Effector memory CD4-positive, alpha-beta T cell (primary cell): ENCODE results near the gene IFT27.
"Not testable (repeated sequence)": the region's sequence is repeated elsewhere in the genome, so short reads cannot be mapped to it uniquely, and the experiment has no call there.

ENCODE experiments used
- DNase-seq, 3 donors: peaks; one replicate each; pipeline ENCODE4 v3.0.0-alpha.2; 2020
- H3K27ac ChIP-seq: 2 replicates; pipeline ENCODE4 v1.7.0; 2013; ENCODE audit warnings: mild to moderate bottlenecking, low read length, moderate library complexity; ENCODE audit not compliant: insufficient read depth, poor library complexity, severe bottlenecking
- H3K27me3 ChIP-seq: replicated peaks from 2 replicates; pipeline ENCODE4 v1.7.0; 2013; ENCODE audit warnings: mild to moderate bottlenecking, low read length; ENCODE audit not compliant: insufficient read depth, control insufficient read depth, poor library complexity, severe bottlenecking
- H3K36me3 ChIP-seq: 2 replicates; pipeline ENCODE4 v1.7.0; 2013; ENCODE audit warnings: mild to moderate bottlenecking, low read length, moderate library complexity; ENCODE audit not compliant: control insufficient read depth, insufficient read depth
- H3K4me1 ChIP-seq: 2 replicates; pipeline ENCODE4 v1.7.0; 2013; ENCODE audit warnings: low read length, mild to moderate bottlenecking; ENCODE audit not compliant: control insufficient read depth, insufficient read depth, poor library complexity, severe bottlenecking
- H3K4me3 ChIP-seq: 2 replicates; pipeline ENCODE4 v1.7.0; 2013; ENCODE audit warnings: low read length, low read depth, mild to moderate bottlenecking; ENCODE audit not compliant: insufficient read depth, poor library complexity, severe bottlenecking
- H3K9me3 ChIP-seq: 2 replicates; pipeline ENCODE4 v1.7.0; 2013; ENCODE audit warnings: mild to moderate bottlenecking, low read length, moderate library complexity; ENCODE audit not compliant: control insufficient read depth

IFT27 gene

GRCh38 chr22:36738416-36739020 is 37.4 kb downstream of the IFT27 start:
- H3K27ac ChIP-seq: no peak overlapping the region
- H3K9me3 ChIP-seq: no peaks in the 10 kb centered on the region
- H3K4me3 ChIP-seq: no peak overlapping the region
- no peaks in the 10 kb centered on the region for H3K4me1 ChIP-seq
- peaks cover 7% of the 10 kb centered on the region for H3K27me3 ChIP-seq
- no peaks in the 10 kb centered on the region for H3K36me3 ChIP-seq
- no peak for DNase-seq

GRCh38 chr22:36737776-36738175 is 38.1 kb downstream of the IFT27 start:
- Histone ChIP-seq H3K4me1 (no peaks in the 10 kb centered on the region), H3K4me3 (no peak overlapping the region), H3K9me3 (no peaks in the 10 kb centered on the region), H3K36me3 (no peaks in the 10 kb centered on the region), H3K27me3 (peaks cover 11% of the 10 kb centered on the region), H3K27ac (no peak overlapping the region)
- DNase-seq: no peak

GRCh38 chr22:36736701-36737320 is 39.1 kb downstream of the IFT27 start:
- no peaks in the 10 kb centered on the region for H3K9me3 ChIP-seq
- H3K4me3 ChIP-seq: no peak overlapping the region
- no peak overlapping the region for H3K27ac ChIP-seq
- no peak for DNase-seq
- no peaks in the 10 kb centered on the region for H3K4me1 ChIP-seq
- peaks cover 11% of the 10 kb centered on the region for H3K27me3 ChIP-seq
- H3K36me3 ChIP-seq: no peaks in the 10 kb centered on the region

DNA sequence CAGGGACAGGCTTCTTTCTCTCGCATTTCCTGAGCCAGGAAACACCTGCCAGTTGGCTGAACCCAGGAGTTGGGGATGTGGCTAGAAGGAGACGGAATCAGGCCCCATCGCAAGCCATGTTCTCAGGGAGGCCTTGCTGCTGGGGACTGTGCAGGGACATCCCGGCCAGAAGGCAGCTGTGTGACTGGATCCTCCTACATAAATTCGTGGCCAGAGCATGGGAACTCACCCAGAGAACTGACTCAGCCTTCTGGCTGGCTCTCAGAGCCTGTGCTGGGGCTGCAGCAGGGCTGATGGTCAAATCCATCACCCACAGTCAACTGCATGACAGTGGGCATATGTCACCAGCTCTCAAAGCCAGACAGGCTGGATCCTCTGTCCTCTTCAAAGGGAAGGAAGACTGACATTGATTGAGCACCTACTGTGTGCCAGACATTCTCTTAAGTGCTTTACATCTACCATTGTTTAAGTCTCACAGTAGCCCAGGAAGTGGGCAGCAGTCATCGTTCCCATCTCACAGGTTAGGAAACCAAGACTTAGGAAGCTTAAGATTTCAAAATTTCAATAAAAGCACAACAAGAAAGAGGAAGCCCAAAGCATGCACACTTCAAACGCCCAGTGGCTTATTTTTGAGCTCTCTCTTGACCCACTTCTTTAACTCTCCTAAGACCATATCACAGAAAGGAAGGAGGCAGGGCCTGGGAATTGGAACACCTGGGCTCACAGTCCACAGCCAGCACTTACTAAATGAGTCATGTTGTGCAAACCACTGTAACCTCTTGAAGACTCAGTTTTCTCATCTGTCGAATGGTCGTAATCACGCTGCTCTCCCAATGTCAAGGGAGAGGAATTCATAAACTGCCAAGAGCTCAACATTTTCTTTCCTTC is 41.5 kb downstream of the IFT27 start:
- H3K9me3 ChIP-seq: no peaks in the 10 kb centered on the region
- H3K36me3 ChIP-seq: no peaks in the 10 kb centered on the region
- DNase-seq: no peak
- peaks cover 11% of the 10 kb centered on the region for H3K27me3 ChIP-seq
- H3K4me3 ChIP-seq: no peak overlapping the region
- no peaks in the 10 kb centered on the region for H3K4me1 ChIP-seq
- H3K27ac ChIP-seq: no peak overlapping the region

DNA sequence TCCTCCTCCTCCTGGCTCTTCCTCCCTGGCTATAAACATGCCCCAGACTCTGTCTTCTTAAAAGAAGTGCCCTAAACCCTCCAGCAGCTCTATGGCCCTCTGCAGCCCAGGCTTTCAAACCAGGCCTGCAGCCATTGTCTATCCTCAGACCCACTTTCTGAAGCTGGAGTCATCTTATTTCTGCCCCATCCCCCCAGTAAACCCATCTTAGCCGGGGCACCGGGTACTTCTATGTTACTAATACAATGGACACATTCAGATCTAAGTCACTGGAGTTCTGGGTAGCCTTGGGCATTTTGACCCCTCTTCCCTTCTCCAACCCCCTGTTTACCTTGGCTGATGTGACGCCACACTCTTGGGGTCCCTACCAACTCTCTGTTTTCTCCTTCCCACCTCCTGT is 42.6 kb downstream of the IFT27 start:
- no peak overlapping the region for H3K4me3 ChIP-seq
- no peaks in the 10 kb centered on the region for H3K36me3 ChIP-seq
- H3K27ac ChIP-seq: no peak overlapping the region
- no peak for DNase-seq
- H3K9me3 ChIP-seq: no peaks in the 10 kb centered on the region
- peaks cover 8% of the 10 kb centered on the region for H3K27me3 ChIP-seq
- H3K4me1 ChIP-seq: no peaks in the 10 kb centered on the region

- DNase-seq: no peak
- Histone ChIP-seq H3K27me3 (peaks cover 8% of the 10 kb centered on the region), H3K4me3 (no peak overlapping the region), H3K9me3 (no peaks in the 10 kb centered on the region), H3K4me1 (no peaks in the 10 kb centered on the region), H3K36me3 (no peaks in the 10 kb centered on the region), H3K27ac (no peak overlapping the region)
Observed at GRCh38 chr22:36732609-36733008, 43.3 kb downstream of the IFT27 start.

- Histone ChIP-seq H3K27ac (no peak overlapping the region), H3K4me1 (no peaks in the 10 kb centered on the region), H3K36me3 (no peaks in the 10 kb centered on the region), H3K9me3 (no peaks in the 10 kb centered on the region), H3K4me3 (no peak overlapping the region), H3K27me3 (peaks cover 8% of the 10 kb centered on the region)
- DNase-seq: no peak
Observed at GRCh38 chr22:36731916-36732315, 44.0 kb downstream of the IFT27 start.

- not testable (repeated sequence) for H3K27ac ChIP-seq, H3K4me1 ChIP-seq, H3K9me3 ChIP-seq, H3K27me3 ChIP-seq, H3K36me3 ChIP-seq, DNase-seq, H3K4me3 ChIP-seq
Observed at GRCh38 chr22:36731321-36731720, 44.6 kb downstream of the IFT27 start.

- H3K9me3 ChIP-seq: no peaks in the 10 kb centered on the region
- no peaks in the 10 kb centered on the region for H3K4me1 ChIP-seq
- no peak for DNase-seq
- no peak overlapping the region for H3K4me3 ChIP-seq
- peaks cover 8% of the 10 kb centered on the region for H3K27me3 ChIP-seq
- no peaks in the 10 kb centered on the region for H3K36me3 ChIP-seq
- H3K27ac ChIP-seq: no peak overlapping the region
Observed at GRCh38 chr22:36730176-36730858, 45.6 kb downstream of the IFT27 start.
